ENCODE results near the gene TCF7L1. TPM values are rescaled to one million over a fixed set of nuclear protein-coding genes. Genes with fewer than 3 reads are reported as not detected.

The TCF7L1 gene
- total and polyA plus RNA-seq, 2 of the 13 experiments (the other 11 are each of a cell fraction or from before 2014, with no cell fraction given), result 0.04 to 0.15 TPM

GRCh38 chr2:85134896-85135659 is 1.9 kb downstream of the TCF7L1 start:
- ATAC-seq (no peak), DNase-seq (ENCODE audit: low spot score) (no peak), FAIRE-seq (no peak)
- H3K79me2 ChIP-seq (ENCODE audit: insufficient read depth, low read length), result no peaks in the 10 kb centered on the region
- no peak overlapping the region for H3K27ac ChIP-seq (ENCODE audit: extremely low read length, insufficient read depth, low read length)
- no TSS peak for BruUV-seq (replicated peaks)
- in situ Hi-C loops (cut with HindIII; ENCODE audit: extremely low pct_ligation_motif_present, low pct_unique_long_range_greater_than_20kb), result loop anchor here (5.0 kb wide), 1 partner anchor 152 kb away; no protein-coding TSS in a partner anchor
- no peaks in the 10 kb centered on the region for H4K20me1 ChIP-seq (ENCODE audit: insufficient read depth, low read length)
- 82% methylated on average over 43 of the region's 46 CpGs for WGBS (ENCODE audit: low lambda C conversion rate)
- CTCF ChIA-PET (ENCODE audit: low intra/inter-chr PET ratio, low total read pairs), result no interaction called here
- no peak overlapping the region for H3K4me3 ChIP-seq (replicated peaks in 1 of 3; ENCODE audit: insufficient read depth in 1 of 3, low read depth in 2 of 3, low read length in 3 of 3)
- POLR2A ChIA-PET, result no interaction called here
- H3K9me3 ChIP-seq (ENCODE audit: low read length), result no peaks in the 10 kb centered on the region
- H3K9ac ChIP-seq (ENCODE audit: insufficient read depth, low read depth, low read length), result no peak overlapping the region
- peaks cover 9 to 63% of the 10 kb centered on the region in 2 experiments for H3K27me3 ChIP-seq (ENCODE audit: control insufficient read depth in 1 of 2, insufficient read depth in 2 of 2, low read length in 2 of 2)
- H3K4me2 ChIP-seq (ENCODE audit: low read depth, low read length), result no peak overlapping the region
- no peaks in the 10 kb centered on the region for H3K36me3 ChIP-seq (replicated peaks in 1 of 2; ENCODE audit: control insufficient read depth in 1 of 2, insufficient read depth in 2 of 2, low read length in 2 of 2)
- peaks cover 13% of the 10 kb centered on the region for H3K4me1 ChIP-seq (ENCODE audit: insufficient read depth, low read length)
- H2AFZ ChIP-seq (ENCODE audit: low read length), result no peak overlapping the region
- intact Hi-C loops (cut with micrococcal nuclease; ENCODE audit: unreplicated experiment), result no loop called here
- no peak for TF ChIP-seq ASH2L (IDR thresholded peaks at IDR 0.05; ENCODE audit: insufficient read length, low read depth, low read length)
- no peak for TF ChIP-seq ZNF17 (CRISPR knock-in tag; IDR thresholded peaks at IDR 0.05)
- no peak for TF ChIP-seq FOXM1 (CRISPR knock-in tag; IDR thresholded peaks at IDR 0.05)
- TF ChIP-seq ZSCAN5A (CRISPR knock-in tag; IDR thresholded peaks at IDR 0.05; ENCODE audit: borderline replicate concordance), result no peak
- no peak for TF ChIP-seq DPF2 (CRISPR knock-in tag; IDR thresholded peaks at IDR 0.05; ENCODE audit: borderline replicate concordance, low read depth)
- no peak for TF ChIP-seq ZNF710 (CRISPR knock-in tag; IDR thresholded peaks at IDR 0.05; ENCODE audit: borderline replicate concordance)
- no peak for TF ChIP-seq NR0B2 (CRISPR knock-in tag; IDR thresholded peaks at IDR 0.05)
- no peak for TF ChIP-seq ATAD3A (CRISPR knock-in tag; IDR thresholded peaks at IDR 0.05)
- no peak for TF ChIP-seq ZNF605 (CRISPR knock-in tag; IDR thresholded peaks at IDR 0.05)
- TF ChIP-seq MTA1 (CRISPR knock-in tag; IDR thresholded peaks at IDR 0.05; ENCODE audit: borderline replicate concordance), result no peak
- no peak for TF ChIP-seq ZNF337 (CRISPR knock-in tag; IDR thresholded peaks at IDR 0.05; ENCODE audit: borderline replicate concordance, low read depth)
- no peak for TF ChIP-seq ZSCAN25 (CRISPR knock-in tag; IDR thresholded peaks at IDR 0.05)
- no peak for TF ChIP-seq GATAD1 (CRISPR knock-in tag; IDR thresholded peaks at IDR 0.05)
- TF ChIP-seq MED1 (CRISPR knock-in tag; IDR thresholded peaks at IDR 0.05), result no peak
- TF ChIP-seq FOXP4 (CRISPR knock-in tag; IDR thresholded peaks at IDR 0.05), result no peak

Data from HepG2 (cell line).